Measurements from ENCODE around the gene P2RY6. TPM values are rescaled to one million over a fixed set of nuclear protein-coding genes. Genes with fewer than 3 reads are reported as not detected.

P2RY6 gene
- total RNA-seq, 1 donor from 2014 or later, result 3.0 TPM

- H3K27me3 Mint-ChIP-seq, result no peaks in the 10 kb centered on the region
- H3K27ac Mint-ChIP-seq, result no peak overlapping the region
- no peaks in the 10 kb centered on the region for H3K36me3 Mint-ChIP-seq
- no peak overlapping the region for H3K4me3 Mint-ChIP-seq
- TF ChIP-seq, protein P1, sequence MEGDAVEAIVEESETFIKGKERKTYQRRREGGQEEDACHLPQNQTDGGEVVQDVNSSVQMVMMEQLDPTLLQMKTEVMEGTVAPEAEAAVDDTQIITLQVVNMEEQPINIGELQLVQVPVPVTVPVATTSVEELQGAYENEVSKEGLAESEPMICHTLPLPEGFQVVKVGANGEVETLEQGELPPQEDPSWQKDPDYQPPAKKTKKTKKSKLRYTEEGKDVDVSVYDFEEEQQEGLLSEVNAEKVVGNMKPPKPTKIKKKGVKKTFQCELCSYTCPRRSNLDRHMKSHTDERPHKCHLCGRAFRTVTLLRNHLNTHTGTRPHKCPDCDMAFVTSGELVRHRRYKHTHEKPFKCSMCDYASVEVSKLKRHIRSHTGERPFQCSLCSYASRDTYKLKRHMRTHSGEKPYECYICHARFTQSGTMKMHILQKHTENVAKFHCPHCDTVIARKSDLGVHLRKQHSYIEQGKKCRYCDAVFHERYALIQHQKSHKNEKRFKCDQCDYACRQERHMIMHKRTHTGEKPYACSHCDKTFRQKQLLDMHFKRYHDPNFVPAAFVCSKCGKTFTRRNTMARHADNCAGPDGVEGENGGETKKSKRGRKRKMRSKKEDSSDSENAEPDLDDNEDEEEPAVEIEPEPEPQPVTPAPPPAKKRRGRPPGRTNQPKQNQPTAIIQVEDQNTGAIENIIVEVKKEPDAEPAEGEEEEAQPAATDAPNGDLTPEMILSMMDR (conservative IDR thresholded peaks at IDR 0.05), result peak; percentile 55
- no peaks in the 10 kb centered on the region for H3K9me3 Mint-ChIP-seq
- H3K4me1 Mint-ChIP-seq (ENCODE audit: unreplicated experiment), result peaks cover 10% of the 10 kb centered on the region
- no peak for DNase-seq (ENCODE audit: extremely low spot score, unreplicated experiment)
These were observed 19.5 kb upstream of the P2RY6 start for GRCh38 chr11:73252577-73253191.

- Mint-ChIP-seq H3K27ac (peak overlapping the region; percentile 38), H3K36me3 (no peaks in the 10 kb centered on the region), H3K4me3 (no peak overlapping the region), H3K4me1 (ENCODE audit: unreplicated experiment) (peaks cover 7% of the 10 kb centered on the region), H3K27me3 (no peaks in the 10 kb centered on the region), H3K9me3 (no peaks in the 10 kb centered on the region)
- DNase-seq (ENCODE audit: extremely low spot score, unreplicated experiment), result peak; percentile 51
- TF ChIP-seq, protein P1 (conservative IDR thresholded peaks at IDR 0.05), result no peak
These were observed 14.6 kb upstream of the P2RY6 start for GRCh38 chr11:73257342-73258103.

- Mint-ChIP-seq H3K4me1 (ENCODE audit: unreplicated experiment) (peaks cover 7% of the 10 kb centered on the region), H3K36me3 (no peaks in the 10 kb centered on the region), H3K4me3 (no peak overlapping the region), H3K9me3 (no peaks in the 10 kb centered on the region), H3K27me3 (peaks cover 2% of the 10 kb centered on the region), H3K27ac (no peak overlapping the region)
- DNase-seq (ENCODE audit: extremely low spot score, unreplicated experiment), result peak; percentile 47
- TF ChIP-seq, protein P1 (conservative IDR thresholded peaks at IDR 0.05), result no peak
These were observed 13.8 kb upstream of the P2RY6 start for GRCh38 chr11:73258104-73259035.

- H3K9me3 Mint-ChIP-seq, result no peaks in the 10 kb centered on the region
- H3K36me3 Mint-ChIP-seq, result no peaks in the 10 kb centered on the region
- H3K4me1 Mint-ChIP-seq (ENCODE audit: unreplicated experiment), result peaks cover 7% of the 10 kb centered on the region
- peak; percentile 39 for DNase-seq (ENCODE audit: extremely low spot score, unreplicated experiment)
- no peak overlapping the region for H3K4me3 Mint-ChIP-seq
- H3K27me3 Mint-ChIP-seq, result peaks cover 4% of the 10 kb centered on the region
- H3K27ac Mint-ChIP-seq, result peak overlapping the region; percentile 51
- TF ChIP-seq, protein P1 (conservative IDR thresholded peaks at IDR 0.05), result no peak
These were observed 12.6 kb upstream of the P2RY6 start for GRCh38 chr11:73259406-73260126.

DNA sequence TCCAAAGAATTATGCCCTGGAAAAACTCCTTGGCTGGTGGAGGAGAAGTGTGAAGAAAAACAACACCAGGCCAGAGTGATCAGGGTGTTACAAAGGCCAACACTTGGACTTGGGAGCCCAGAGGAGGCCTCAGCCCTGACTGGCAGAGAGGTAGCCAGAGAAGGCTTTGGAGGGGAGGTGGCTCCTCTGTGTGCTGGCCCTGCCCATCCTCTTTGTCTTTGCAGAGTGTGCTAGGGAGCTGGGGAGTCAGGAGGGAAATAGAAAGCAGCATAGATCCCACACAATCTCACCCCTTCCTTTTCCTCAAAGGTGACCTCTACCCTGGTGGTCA lies 12.0 kb upstream of the P2RY6 start:
- no peak overlapping the region for H3K27ac Mint-ChIP-seq
- H3K36me3 Mint-ChIP-seq, result no peaks in the 10 kb centered on the region
- TF ChIP-seq, protein P1 (conservative IDR thresholded peaks at IDR 0.05), result peak; percentile 15
- no peak overlapping the region for H3K4me3 Mint-ChIP-seq
- no peaks in the 10 kb centered on the region for H3K9me3 Mint-ChIP-seq
- DNase-seq (ENCODE audit: extremely low spot score, unreplicated experiment), result peak; percentile 36
- peaks cover 7% of the 10 kb centered on the region for H3K4me1 Mint-ChIP-seq (ENCODE audit: unreplicated experiment)
- peaks cover 9% of the 10 kb centered on the region for H3K27me3 Mint-ChIP-seq
